Kidney (tissue), 14 donors: Measurements from ENCODE around the gene TBL1X. TPM values are rescaled to one million over a fixed set of nuclear protein-coding genes. Genes with fewer than 3 reads are reported as not detected.
A peak's percentile ranks its signal among the peaks of the same experiment; 100 is the strongest.

Experiments used
- DNase-seq, 5 donors: peaks; one replicate each; pipeline ENCODE4 v3.0.0-alpha.2; 2013 to 2020
- FAIRE-seq: peaks from 2 replicates; lab custom pipeline; 2012; peaks lifted over from hg19 to GRCh38; lab: Jason Lieb, UNC
- H3K27ac ChIP-seq, 2 donors: one replicate each; pipeline ENCODE4 v1.7.0; 2013; ENCODE audit warnings: low read depth in 2 of 2, low read length in 2 of 2, inconsistent platforms in 1 of 2
- H3K27me3 ChIP-seq: one replicate; pipeline ENCODE4 v1.7.1; 2013; ENCODE audit warnings: low read length, inconsistent platforms; ENCODE audit not compliant: control insufficient read depth, insufficient read depth
- H3K36me3 ChIP-seq, 3 donors: one replicate each; pipeline versions ENCODE4 v1.7.0 to v1.7.1; 2013; ENCODE audit warnings: low read length in 3 of 3, control low read depth in 1 of 3, inconsistent platforms in 1 of 3; ENCODE audit not compliant: insufficient read depth in 3 of 3, control insufficient read depth in 2 of 3
- H3K4me1 ChIP-seq, 3 donors: one replicate each; pipeline versions ENCODE4 v1.7.0 to v1.7.1; 2013; ENCODE audit warnings: low read length in 3 of 3, inconsistent platforms in 1 of 3, low read depth in 1 of 3; ENCODE audit not compliant: control insufficient read depth in 2 of 3, insufficient read depth in 2 of 3
- H3K4me3 ChIP-seq, 3 donors: one replicate each; pipeline versions ENCODE4 v1.7.0 to v1.8.1; 2013; ENCODE audit warnings: low read length in 3 of 3, control low read depth in 1 of 3, inconsistent platforms in 1 of 3
- H3K9ac ChIP-seq, 3 donors: one replicate each; pipeline versions ENCODE4 v1.7.0 to v1.7.1; 2013; ENCODE audit warnings: low read length in 3 of 3, control low read depth in 1 of 3, inconsistent platforms in 1 of 3
- H3K9me3 ChIP-seq, 3 donors: one replicate each; pipeline versions ENCODE4 v1.7.0 to v1.7.1; 2013; ENCODE audit warnings: low read length in 3 of 3, control low read depth in 1 of 3, inconsistent platforms in 1 of 3; ENCODE audit not compliant: control insufficient read depth in 2 of 3, insufficient read depth in 1 of 3
- intact Hi-C: fragments of 100-400 bp; cut with DNase I; formaldehyde crosslinking; loops from one replicate; pipeline ENCODE4 v1.11.1; 2022
- polyA plus RNA-seq: library from polyadenylated mRNA; stranded (reverse); fragments of 350-450 nt; fragmentation: Illumina TruSeq; extraction: RNeasy Lipid Tissue Mini Kit (QIAGEN cat#74804); gene quantifications from one replicate; pipeline ENCODE4 v1.2.3, GENCODE V29; 2014; ENCODE audit warnings: low read depth, low replicate concordance; ENCODE audit not compliant: insufficient read depth
- total RNA-seq: library from RNA; stranded (reverse); fragmentation: NEBNext Ultra II Directional; extraction: Animal tissue kit (Norgen Biotek cat#: 25700); gene quantifications from one replicate; pipeline ENCODE4 v1.2.1, GENCODE V29; 2021
- TF ChIP-seq, protein P1 (sequence below): IDR thresholded peaks from 3 replicates; pipeline ENCODE4 v1.5.1; 2012; ENCODE audit warnings: mild to moderate bottlenecking, moderate library complexity, borderline replicate concordance; ENCODE audit not compliant: insufficient read depth; ENCODE audit errors: extremely low read depth
- donor health status: control.
- donor health status: control.
- donor health status: control.
- donor health status: control.
- donor health status: control.
- donor health status: DM: yes; HTN: yes; CAD: no.
- donor health status: Normal renal cell carcinoma (clear cell type).

The TBL1X gene
- total and polyA plus RNA-seq, 2 donors from 2014 or later, result 12.5 to 43.0 TPM

DNA sequence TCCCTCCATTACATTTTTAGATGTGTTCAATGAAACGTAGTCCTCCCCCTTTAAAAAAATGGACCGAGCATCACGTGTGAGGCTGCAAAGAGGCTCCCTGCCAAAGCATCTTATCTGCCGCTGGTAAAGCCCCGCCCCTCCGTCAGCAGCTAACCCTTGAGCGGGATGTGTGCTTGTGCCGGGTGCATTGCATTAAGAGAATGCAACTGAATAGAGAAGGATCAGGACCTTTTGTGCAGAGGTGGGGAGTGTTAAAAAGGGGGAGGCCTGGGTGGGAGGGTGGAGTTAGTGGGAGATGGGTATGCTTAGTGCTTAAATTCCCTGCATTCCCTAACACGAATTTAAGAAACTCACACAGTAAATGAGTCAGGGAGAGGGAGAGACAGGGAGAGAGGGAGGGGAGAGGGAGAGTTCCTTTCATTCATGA is 66.0 kb downstream of the TBL1X start:
- Histone ChIP-seq H3K9ac (no peak overlapping the region), H3K27me3 (no peaks in the 10 kb centered on the region), H3K27ac (no peak overlapping the region), H3K4me3 (no peak overlapping the region), H3K4me1 (peaks cover 0 to 11% (median 0%) of the 10 kb centered on the region in 3 donors), H3K9me3 (no peaks in the 10 kb centered on the region), H3K36me3 (no peaks in the 10 kb centered on the region)
- DNase-seq, result peak; percentile 48 to 89 (median 53)
- FAIRE-seq, result no peak
- intact Hi-C loops, result no loop called here
- TF ChIP-seq, protein P1, sequence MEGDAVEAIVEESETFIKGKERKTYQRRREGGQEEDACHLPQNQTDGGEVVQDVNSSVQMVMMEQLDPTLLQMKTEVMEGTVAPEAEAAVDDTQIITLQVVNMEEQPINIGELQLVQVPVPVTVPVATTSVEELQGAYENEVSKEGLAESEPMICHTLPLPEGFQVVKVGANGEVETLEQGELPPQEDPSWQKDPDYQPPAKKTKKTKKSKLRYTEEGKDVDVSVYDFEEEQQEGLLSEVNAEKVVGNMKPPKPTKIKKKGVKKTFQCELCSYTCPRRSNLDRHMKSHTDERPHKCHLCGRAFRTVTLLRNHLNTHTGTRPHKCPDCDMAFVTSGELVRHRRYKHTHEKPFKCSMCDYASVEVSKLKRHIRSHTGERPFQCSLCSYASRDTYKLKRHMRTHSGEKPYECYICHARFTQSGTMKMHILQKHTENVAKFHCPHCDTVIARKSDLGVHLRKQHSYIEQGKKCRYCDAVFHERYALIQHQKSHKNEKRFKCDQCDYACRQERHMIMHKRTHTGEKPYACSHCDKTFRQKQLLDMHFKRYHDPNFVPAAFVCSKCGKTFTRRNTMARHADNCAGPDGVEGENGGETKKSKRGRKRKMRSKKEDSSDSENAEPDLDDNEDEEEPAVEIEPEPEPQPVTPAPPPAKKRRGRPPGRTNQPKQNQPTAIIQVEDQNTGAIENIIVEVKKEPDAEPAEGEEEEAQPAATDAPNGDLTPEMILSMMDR, result no peak

DNA sequence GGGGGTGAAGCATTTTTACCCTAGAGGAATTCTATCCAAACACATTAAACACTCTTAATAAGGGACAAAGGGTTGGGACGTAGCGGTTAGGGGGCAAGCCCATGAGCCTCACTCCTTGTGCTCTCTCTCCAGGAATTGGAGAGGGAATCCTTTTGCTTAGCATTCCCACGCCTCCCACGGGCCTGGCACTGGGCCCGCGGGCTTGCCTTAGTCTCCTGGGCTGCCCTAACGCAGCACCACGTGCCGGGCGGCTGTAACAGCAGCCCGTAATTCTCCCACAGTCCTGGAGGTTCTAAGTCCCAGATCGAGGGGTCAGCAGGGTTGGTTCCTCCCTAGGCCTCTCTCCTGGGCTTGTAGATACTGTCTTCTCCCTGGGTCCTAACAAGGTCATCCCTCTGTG is 67.5 kb downstream of the TBL1X start:
- TF ChIP-seq, protein P1, result no peak
- H3K9me3 ChIP-seq, result no peaks in the 10 kb centered on the region
- H3K27ac ChIP-seq, result no peak overlapping the region
- no peak for FAIRE-seq
- H3K9ac ChIP-seq, result no peak overlapping the region
- H3K4me3 ChIP-seq, result no peak overlapping the region
- H3K4me1 ChIP-seq, result peaks cover 0 to 9% (median 0%) of the 10 kb centered on the region in 3 donors
- intact Hi-C loops, result no loop called here
- DNase-seq, result no peak
- no peaks in the 10 kb centered on the region for H3K27me3 ChIP-seq
- no peaks in the 10 kb centered on the region for H3K36me3 ChIP-seq

DNA sequence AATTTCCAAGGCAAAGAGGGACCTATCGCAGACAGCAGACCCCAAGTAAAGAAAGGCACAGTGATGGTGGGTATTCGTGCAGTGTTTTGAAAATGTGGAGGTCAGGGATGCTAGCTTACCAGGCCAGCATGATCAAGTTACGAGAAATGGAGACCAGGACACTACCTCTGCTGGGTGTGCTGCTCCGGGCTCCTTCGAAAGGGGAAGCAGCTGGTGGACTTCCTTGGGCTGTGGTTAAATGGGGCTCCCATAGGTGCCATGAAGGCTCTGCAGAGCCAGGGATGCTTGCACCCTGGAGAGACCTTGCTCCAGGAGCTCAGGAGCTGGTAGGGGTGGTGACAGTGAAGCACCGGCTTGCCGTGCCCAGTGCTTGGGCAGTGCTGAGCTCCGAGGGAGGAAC is 68.8 kb downstream of the TBL1X start:
- Histone ChIP-seq H3K27ac (no peak overlapping the region), H3K27me3 (no peaks in the 10 kb centered on the region), H3K9me3 (no peaks in the 10 kb centered on the region), H3K4me3 (no peak overlapping the region), H3K36me3 (no peaks in the 10 kb centered on the region), H3K4me1 (peaks cover 0 to 9% (median 0%) of the 10 kb centered on the region in 3 donors), H3K9ac (no peak overlapping the region)
- TF ChIP-seq, protein P1, result no peak
- FAIRE-seq, result no peak
- no peak for DNase-seq
- intact Hi-C loops, result no loop called here

DNA sequence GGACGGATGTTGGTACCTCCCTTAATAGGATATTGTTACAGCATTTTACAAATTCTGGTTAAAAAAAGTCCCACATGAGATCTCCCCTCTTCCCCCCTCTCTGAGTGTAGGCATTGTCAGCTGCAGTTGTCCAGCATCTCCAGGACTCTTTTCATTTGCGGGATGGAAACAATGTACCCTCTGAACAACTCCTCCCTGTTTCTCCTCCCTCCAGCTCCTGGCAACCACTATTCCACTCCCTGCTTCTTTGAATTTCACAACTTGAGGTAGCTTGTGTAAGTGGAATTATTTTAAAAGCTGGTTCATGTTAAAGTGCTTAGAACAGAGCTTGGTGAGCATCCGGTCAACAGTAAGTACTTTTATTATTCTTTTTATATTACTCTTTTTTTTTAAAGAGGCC is 69.8 kb downstream of the TBL1X start:
- no peak overlapping the region for H3K4me3 ChIP-seq
- H3K9ac ChIP-seq, result no peak overlapping the region
- H3K36me3 ChIP-seq, result no peaks in the 10 kb centered on the region
- no peak for DNase-seq
- H3K4me1 ChIP-seq, result peaks cover 0 to 9% (median 5%) of the 10 kb centered on the region in 3 donors
- no peaks in the 10 kb centered on the region for H3K27me3 ChIP-seq
- TF ChIP-seq, protein P1, result no peak
- no peaks in the 10 kb centered on the region for H3K9me3 ChIP-seq
- intact Hi-C loops, result no loop called here
- no peak for FAIRE-seq
- no peak overlapping the region for H3K27ac ChIP-seq
